Measurements from ENCODE around the gene SUN1. TPM values are rescaled to one million over a fixed set of nuclear protein-coding genes. Genes with fewer than 3 reads are reported as not detected.

SUN1 gene
- polyA plus RNA-seq, 1 of the 3 experiments (the other 2 are of a cell fraction), result 369 TPM

DNA sequence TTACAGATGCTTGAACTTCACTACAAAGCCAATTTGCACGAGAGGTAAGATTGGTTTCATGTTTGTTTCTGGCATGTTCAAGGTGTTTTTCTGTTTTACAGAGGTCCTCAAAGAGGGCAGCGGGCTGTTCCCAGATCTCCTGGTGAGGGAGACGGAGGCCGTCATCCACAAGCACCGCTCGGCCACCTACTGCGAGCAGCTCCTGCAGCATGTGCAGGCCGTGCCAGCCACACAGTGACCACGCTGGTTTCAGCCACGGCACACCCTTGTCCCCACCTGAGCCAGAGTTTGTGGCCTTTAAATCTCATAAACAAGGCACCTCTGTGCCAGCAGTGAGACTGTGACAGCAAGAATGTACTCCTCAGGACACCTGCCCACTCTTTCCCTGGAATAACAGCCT lies 46.9 kb upstream of the SUN1 start:
- H3K79me2 ChIP-seq (ENCODE audit: insufficient read depth), result no peaks in the 10 kb centered on the region; the same call in 1 of the 2 replicates
- 96% methylated on average over 10 of the region's 10 CpGs for WGBS (ENCODE audit: low lambda C conversion rate)
- H3K4me1 ChIP-seq (ENCODE audit: control insufficient read depth in 1 of 2, insufficient read depth in 2 of 2, low read depth in 1 of 2, low read length in 1 of 2), result peaks cover 2 to 3% of the 10 kb centered on the region in 2 experiments; a peak in 1 of 4 replicates
- H3K27me3 ChIP-seq (ENCODE audit: insufficient read depth), result no peaks in the 10 kb centered on the region
- POLR2A ChIA-PET, result no interaction called here
- TF ChIP-seq, protein P1, sequence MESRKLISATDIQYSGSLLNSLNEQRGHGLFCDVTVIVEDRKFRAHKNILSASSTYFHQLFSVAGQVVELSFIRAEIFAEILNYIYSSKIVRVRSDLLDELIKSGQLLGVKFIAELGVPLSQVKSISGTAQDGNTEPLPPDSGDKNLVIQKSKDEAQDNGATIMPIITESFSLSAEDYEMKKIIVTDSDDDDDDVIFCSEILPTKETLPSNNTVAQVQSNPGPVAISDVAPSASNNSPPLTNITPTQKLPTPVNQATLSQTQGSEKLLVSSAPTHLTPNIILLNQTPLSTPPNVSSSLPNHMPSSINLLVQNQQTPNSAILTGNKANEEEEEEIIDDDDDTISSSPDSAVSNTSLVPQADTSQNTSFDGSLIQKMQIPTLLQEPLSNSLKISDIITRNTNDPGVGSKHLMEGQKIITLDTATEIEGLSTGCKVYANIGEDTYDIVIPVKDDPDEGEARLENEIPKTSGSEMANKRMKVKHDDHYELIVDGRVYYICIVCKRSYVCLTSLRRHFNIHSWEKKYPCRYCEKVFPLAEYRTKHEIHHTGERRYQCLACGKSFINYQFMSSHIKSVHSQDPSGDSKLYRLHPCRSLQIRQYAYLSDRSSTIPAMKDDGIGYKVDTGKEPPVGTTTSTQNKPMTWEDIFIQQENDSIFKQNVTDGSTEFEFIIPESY (IDR thresholded peaks at IDR 0.05; ENCODE audit: borderline replicate concordance, low read depth), result no peak
- TF ChIP-seq MXI1 (IDR thresholded peaks at IDR 0.05; ENCODE audit: low read depth, low read length) (no peak), GABPA (IDR thresholded peaks at IDR 0.05; ENCODE audit: low read depth) (no peak)
- H3F3A ChIP-seq (replicated peaks; ENCODE audit: insufficient read depth), result peaks cover under 1% of the 10 kb centered on the region
- no peaks in the 10 kb centered on the region for H3K9me2 ChIP-seq
- CTCF ChIA-PET, result interaction anchor here (0.7 to 7.9 kb wide), 11 partner anchors 12 to 93 kb away, joined by 3 to 103 read pairs (median 9); no protein-coding TSS in a partner anchor
- no peak overlapping the region for H2AFZ ChIP-seq (ENCODE audit: low read depth)
- H3K27ac ChIP-seq (ENCODE audit: low read depth in 2 of 2, low read length in 1 of 2), result no peak overlapping the region
- H3K9me3 ChIP-seq, result no peaks in the 10 kb centered on the region
- no peak overlapping the region for H3K4me3 ChIP-seq (ENCODE audit: low read depth in 2 of 2, low read length in 1 of 2)
- no peak overlapping the region for H3K9ac ChIP-seq
- H4K20me1 ChIP-seq (ENCODE audit: insufficient read depth), result no peaks in the 10 kb centered on the region
- no peak for DNase-seq
- peaks cover 47 to 56% of the 10 kb centered on the region in 2 experiments for H3K36me3 ChIP-seq (replicated peaks in 1 of 2; ENCODE audit: control insufficient read depth in 1 of 2, insufficient read depth in 2 of 2, low read length in 1 of 2)
- H3K4me2 ChIP-seq, result no peak overlapping the region

DNA sequence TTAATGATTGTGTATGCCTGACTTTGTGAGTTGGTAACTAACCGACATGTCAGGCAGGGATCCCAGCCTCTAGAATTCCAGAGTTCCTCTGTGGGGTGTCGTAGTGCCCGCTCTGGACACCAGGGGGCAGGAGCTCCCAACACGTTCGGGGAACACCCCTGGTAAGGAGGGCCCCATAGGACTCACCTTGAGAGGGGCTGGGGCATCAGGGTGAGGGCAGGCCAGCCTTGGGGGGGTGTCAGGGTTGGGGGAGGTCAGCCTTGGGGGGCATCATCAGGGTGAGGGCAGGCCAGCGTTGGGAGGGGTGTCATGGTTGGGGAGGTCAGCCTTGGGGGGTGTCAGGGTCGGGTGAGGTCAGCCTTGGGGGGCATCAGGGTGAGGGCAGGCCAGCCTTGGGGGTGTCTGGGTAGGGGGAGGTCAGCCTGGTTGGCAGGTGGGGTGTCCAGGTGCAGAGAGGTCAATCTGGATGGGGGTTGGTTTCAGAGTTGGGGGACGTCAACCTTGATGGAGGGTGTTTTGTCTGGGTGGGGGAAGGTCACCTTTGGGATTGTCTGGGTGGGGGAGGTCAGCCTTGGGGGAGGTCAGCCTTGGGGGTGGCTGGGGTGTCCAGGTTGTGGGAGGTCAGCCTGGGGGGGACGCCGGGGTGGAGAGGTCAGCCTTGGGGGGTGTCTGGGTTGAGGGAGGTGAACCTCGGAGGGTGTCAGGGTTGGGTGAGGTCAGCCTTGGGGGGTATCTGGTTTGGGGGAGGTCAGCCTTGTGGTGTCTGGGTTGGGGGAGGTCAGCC lies 45.6 kb upstream of the SUN1 start:
- POLR2A ChIA-PET, result no interaction called here
- no peak overlapping the region for H2AFZ ChIP-seq (ENCODE audit: low read depth)
- no peaks in the 10 kb centered on the region; the same call in 1 of the 2 replicates for H3K79me2 ChIP-seq (ENCODE audit: insufficient read depth)
- no peaks in the 10 kb centered on the region for H3K9me2 ChIP-seq
- 69% methylated on average over 11 of the region's 11 CpGs for WGBS (ENCODE audit: low lambda C conversion rate)
- CTCF ChIA-PET, result interaction anchor here (0.6 to 7.9 kb wide), 26 partner anchors 10 to 403 kb away, joined by 3 to 103 read pairs (median 6); no protein-coding TSS in a partner anchor
- no peaks in the 10 kb centered on the region; a peak in 1 of 4 replicates for H3K4me1 ChIP-seq (ENCODE audit: control insufficient read depth in 1 of 2, insufficient read depth in 2 of 2, low read depth in 1 of 2, low read length in 1 of 2)
- H3K36me3 ChIP-seq (replicated peaks in 1 of 2; ENCODE audit: control insufficient read depth in 1 of 2, insufficient read depth in 2 of 2, low read length in 1 of 2), result peaks cover 35 to 43% of the 10 kb centered on the region in 2 experiments
- H3K4me2 ChIP-seq, result no peak overlapping the region
- no peaks in the 10 kb centered on the region for H3F3A ChIP-seq (replicated peaks; ENCODE audit: insufficient read depth)
- no peak overlapping the region for H3K9ac ChIP-seq
- H3K9me3 ChIP-seq, result no peaks in the 10 kb centered on the region
- no peak for TF ChIP-seq JUND (IDR thresholded peaks at IDR 0.05)
- TF ChIP-seq TCF12 (IDR thresholded peaks at IDR 0.05), result no peak
- TF ChIP-seq FOXJ3 (CRISPR knock-in tag; IDR thresholded peaks at IDR 0.05), result no peak
- TF ChIP-seq POLR2AphosphoS5 (IDR thresholded peaks at IDR 0.05; ENCODE audit: low read depth, low read length), result no peak
- TF ChIP-seq ELF1 (IDR thresholded peaks at IDR 0.05), result no peak
- peak; percentile 72 for TF ChIP-seq SIN3A (IDR thresholded peaks at IDR 0.05; ENCODE audit: borderline replicate concordance, low read depth, low read length)
- no peak for TF ChIP-seq YY1 (IDR thresholded peaks at IDR 0.05; ENCODE audit: low read depth)
- TF ChIP-seq TEAD4 (IDR thresholded peaks at IDR 0.05; ENCODE audit: borderline replicate concordance, insufficient read depth), result no peak
- TF ChIP-seq SMC3 (IDR thresholded peaks at IDR 0.05; ENCODE audit: low read depth, low read length), result peak; percentile 91
- TF ChIP-seq, protein P2, sequence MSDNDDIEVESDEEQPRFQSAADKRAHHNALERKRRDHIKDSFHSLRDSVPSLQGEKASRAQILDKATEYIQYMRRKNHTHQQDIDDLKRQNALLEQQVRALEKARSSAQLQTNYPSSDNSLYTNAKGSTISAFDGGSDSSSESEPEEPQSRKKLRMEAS (IDR thresholded peaks at IDR 0.05; ENCODE audit: low read depth), result 0 out of 2 replicates have a peak, but pooled peaks have one; percentile 25
- TF ChIP-seq, protein P3, sequence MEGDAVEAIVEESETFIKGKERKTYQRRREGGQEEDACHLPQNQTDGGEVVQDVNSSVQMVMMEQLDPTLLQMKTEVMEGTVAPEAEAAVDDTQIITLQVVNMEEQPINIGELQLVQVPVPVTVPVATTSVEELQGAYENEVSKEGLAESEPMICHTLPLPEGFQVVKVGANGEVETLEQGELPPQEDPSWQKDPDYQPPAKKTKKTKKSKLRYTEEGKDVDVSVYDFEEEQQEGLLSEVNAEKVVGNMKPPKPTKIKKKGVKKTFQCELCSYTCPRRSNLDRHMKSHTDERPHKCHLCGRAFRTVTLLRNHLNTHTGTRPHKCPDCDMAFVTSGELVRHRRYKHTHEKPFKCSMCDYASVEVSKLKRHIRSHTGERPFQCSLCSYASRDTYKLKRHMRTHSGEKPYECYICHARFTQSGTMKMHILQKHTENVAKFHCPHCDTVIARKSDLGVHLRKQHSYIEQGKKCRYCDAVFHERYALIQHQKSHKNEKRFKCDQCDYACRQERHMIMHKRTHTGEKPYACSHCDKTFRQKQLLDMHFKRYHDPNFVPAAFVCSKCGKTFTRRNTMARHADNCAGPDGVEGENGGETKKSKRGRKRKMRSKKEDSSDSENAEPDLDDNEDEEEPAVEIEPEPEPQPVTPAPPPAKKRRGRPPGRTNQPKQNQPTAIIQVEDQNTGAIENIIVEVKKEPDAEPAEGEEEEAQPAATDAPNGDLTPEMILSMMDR (IDR thresholded peaks at IDR 0.05), result peak; percentile 98
- peak; percentile 92 for TF ChIP-seq RAD21 (IDR thresholded peaks at IDR 0.05; ENCODE audit: low read length)
- H3K4me3 ChIP-seq (ENCODE audit: low read depth in 2 of 2, low read length in 1 of 2), result no peak overlapping the region
- no peak overlapping the region for H3K27ac ChIP-seq (ENCODE audit: low read depth in 2 of 2, low read length in 1 of 2)
- no peaks in the 10 kb centered on the region for H3K27me3 ChIP-seq (ENCODE audit: insufficient read depth)
- DNase-seq, result peak; percentile 95
- H4K20me1 ChIP-seq (ENCODE audit: insufficient read depth), result no peaks in the 10 kb centered on the region
